K562 (cell line): Measurements from ENCODE around the gene OMP. TPM values are rescaled to one million over a fixed set of nuclear protein-coding genes. Genes with fewer than 3 reads are reported as not detected.

Source experiments
- ATAC-seq: fragments of 200-7000 bp; cut with Tn5 transposase; 3 replicates; pipeline ENCODE4 v1.9.1; 2020; ENCODE audit warnings: moderate library complexity
- BruUV-seq: library from RNA; stranded (reverse); fragments of 400-500 nt; replicated peaks from 2 replicates; lab custom pipeline; 2021; lab: Mats Ljungman, UMichigan
- CTCF ChIA-PET: fragments of 300-600 bp; formaldehyde crosslinking; extraction: SDS; loops from one replicate; lab custom pipeline; 2021; ENCODE audit warnings: low intra/inter-chr PET ratio; lab: Yijun Ruan, JAX
- POLR2A ChIA-PET: fragments of 300-600, 350-650 bp; sonication (Branson Sonifier 250); formaldehyde crosslinking; extraction: SDS; loops from one replicate; lab custom pipeline; 2021; ENCODE audit warnings: antibody characterized with exemption, inconsistent platforms; lab: Yijun Ruan, JAX
- DNase-seq, 4 experiments: peaks; one replicate each; pipeline versions ENCODE4 v3.0.0 to v3.0.0-alpha.2; 2011 to 2018; ENCODE audit warnings: low spot score in 3 of 4, mixed read lengths in 3 of 4; ENCODE audit errors: extremely low read depth in 1 of 4
- FAIRE-seq: peaks from 2 replicates; lab custom pipeline; 2011; peaks lifted over from hg19 to GRCh38; lab: Jason Lieb, UNC
- H2AFZ ChIP-seq: 2 replicates; pipeline ENCODE4 v1.6.0; 2011; ENCODE audit warnings: low read depth, low read length, control low read depth, inconsistent platforms
- H3K27ac ChIP-seq: fragments of 200-600 bp; 3 replicates; pipeline ENCODE4 v1.8.0; 2011; ENCODE audit warnings: low read depth, mild to moderate bottlenecking, control low read depth, inconsistent platforms, low read length, moderate library complexity, mixed read lengths; ENCODE audit errors: extremely low read depth
- H3K27me3 ChIP-seq, 2 experiments: fragments of 300-600 bp in 1 of 2; 2 replicates in 1 of 2; 3 replicates in 1 of 2; pipeline versions ENCODE4 v1.6.0 to v1.8.0; 2011; ENCODE audit warnings: inconsistent platforms in 2 of 2, low read length in 2 of 2, mild to moderate bottlenecking in 1 of 2, mixed read lengths in 1 of 2, moderate library complexity in 1 of 2; ENCODE audit not compliant: control insufficient read depth in 2 of 2, insufficient read depth in 2 of 2
- H3K36me3 ChIP-seq: fragments of 300-600 bp; 3 replicates; pipeline ENCODE4 v1.8.0; 2011; ENCODE audit warnings: mild to moderate bottlenecking, low read length, inconsistent platforms; ENCODE audit not compliant: control insufficient read depth, insufficient read depth
- H3K4me1 ChIP-seq, 2 experiments: fragments of 200-600 bp in 1 of 2; replicated peaks in 1 of 2; 2 replicates in 1 of 2; 3 replicates in 1 of 2; pipeline versions ENCODE4 v1.5.1 to v1.8.0; 2011; ENCODE audit warnings: inconsistent platforms in 2 of 2, low read length in 2 of 2, mild to moderate bottlenecking in 1 of 2, mixed read lengths in 1 of 2, moderate library complexity in 1 of 2; ENCODE audit not compliant: control insufficient read depth in 2 of 2, insufficient read depth in 2 of 2
- H3K4me2 ChIP-seq: 2 replicates; pipeline ENCODE4 v1.6.1; 2011; ENCODE audit warnings: low read length, control low read depth, inconsistent platforms, mixed read lengths; ENCODE audit not compliant: insufficient read depth
- H3K4me3 ChIP-seq: fragments of 200-600 bp; sonication (generic), shearing (Covaris generic); 2 replicates; pipeline ENCODE4 v1.5.1; 2016; ENCODE audit warnings: control low read depth, inconsistent platforms
- H3K79me2 ChIP-seq: fragments of 200-600 bp; 3 replicates; pipeline ENCODE4 v1.8.0; 2011; ENCODE audit warnings: low read length, inconsistent platforms; ENCODE audit not compliant: control insufficient read depth, insufficient read depth
- H3K9ac ChIP-seq, 2 experiments: 2 replicates each; pipeline versions ENCODE4 v1.6.0 to v1.6.1; 2011; ENCODE audit warnings: low read depth in 2 of 2, low read length in 2 of 2, control low read depth in 1 of 2, inconsistent platforms in 1 of 2, mild to moderate bottlenecking in 1 of 2, mixed read lengths in 1 of 2; ENCODE audit not compliant: insufficient read depth in 1 of 2
- H3K9me1 ChIP-seq: one replicate; pipeline ENCODE4 v1.6.0; 2011; ENCODE audit warnings: inconsistent platforms, mild to moderate bottlenecking, low read length, moderate library complexity; ENCODE audit not compliant: control insufficient read depth, insufficient read depth
- H3K9me3 ChIP-seq: replicated peaks from 2 replicates; pipeline ENCODE4 v1.5.1; 2011; ENCODE audit warnings: low read depth, low read length, inconsistent platforms; ENCODE audit not compliant: control insufficient read depth, insufficient read depth
- H4K20me1 ChIP-seq: replicated peaks from 2 replicates; pipeline ENCODE4 v1.6.1; 2011; ENCODE audit warnings: low read length, inconsistent platforms, mixed read lengths; ENCODE audit not compliant: control insufficient read depth, insufficient read depth
- DACH1 ChIP-seq: fragments of 450-650 bp; IDR thresholded peaks from 2 replicates; pipeline ENCODE4 v1.6.1; 2018; ENCODE audit not compliant: partially characterized antibody
- HMG20A ChIP-seq: fragments of 450-650 bp; formaldehyde crosslinking; conservative IDR thresholded peaks from 2 replicates; pipeline ENCODE4 v1.4.0; 2020; ENCODE audit warnings: mild to moderate bottlenecking, mixed read lengths
- HNRNPK ChIP-seq: fragments of 200-400 bp; formaldehyde crosslinking; IDR thresholded peaks from one replicate; pipeline ENCODE4 v1.6.1; 2018; ENCODE audit warnings: mild to moderate bottlenecking, low read depth, low read length; ENCODE audit not compliant: poor library complexity, severe bottlenecking
- SIN3B ChIP-seq: fragments of 450-650 bp; IDR thresholded peaks from 2 replicates; pipeline ENCODE4 v1.6.1; 2017; ENCODE audit warnings: low read depth, mild to moderate bottlenecking, moderate library complexity
- ZNF280B ChIP-seq: fragments of 250-450 bp; sonication (Bioruptor Pico); IDR thresholded peaks from 2 replicates; pipeline ENCODE4 v1.5.1; 2021; ENCODE audit warnings: mild to moderate bottlenecking
- WGBS: fragments of 100-300 bp; shearing (Covaris generic); methylation state at CpG from one replicate; pipeline ENCODE4 v1.1.6; 2016; ENCODE audit warnings: low coverage, mixed read lengths; ENCODE audit not compliant: insufficient coverage; ENCODE audit errors: missing lambda C conversion rate; 5-methylcytosine and 5-hydroxymethylcytosine counted together
- in situ Hi-C: fragments of 300-500 bp; cut with MboI; formaldehyde crosslinking; loops from 4 replicates; pipeline ENCODE4 v1.15.0; 2018; ENCODE audit warnings: inconsistent platforms, mixed read lengths
- intact Hi-C: fragments of 100-400 bp; cut with micrococcal nuclease; formaldehyde crosslinking; loops from 2 replicates; pipeline ENCODE4 v1.14.2; 2022
- polyA plus RNA-seq, 8 experiments: library from polyadenylated mRNA; depleted of rRNA in 4 of 8; stranded (reverse) in 5 of 8; unstranded in 3 of 8; fragments of >200 nt; fragmentation: Nextera tagmentation in 2 of 8; fragmentation: Illumina TruSeq in 1 of 8; extraction: Ambion mirVana in 2 of 8; extraction: Trizol in 1 of 8; gene quantifications; 2 replicates each; pipeline versions ENCODE4 v1.2.1 to v1.2.3, GENCODE V29; 2011 to 2014; ENCODE audit warnings: inconsistent platforms in 1 of 8, missing spikeins in 1 of 8
- total RNA-seq, 7 experiments: library from RNA; depleted of rRNA in 6 of 7; stranded (reverse); fragments of >200 nt in 6 of 7; fragmentation: Illumina TruSeq in 2 of 7; extraction: Trizol in 2 of 7; gene quantifications; 2 replicates each; pipeline versions ENCODE4 v1.2.1 to v1.2.3, GENCODE V29; 2011 to 2021; ENCODE audit warnings: low replicate concordance in 1 of 7

Gene OMP
- total and polyA plus RNA-seq, 9 of the 15 experiments (the other 6 are each of a cell fraction or from before 2014, with no cell fraction given) = not detected

GRCh38 chr11:77080643-77081210 is 21.9 kb upstream of the OMP start:
- H3K9me3 ChIP-seq = no peaks in the 10 kb centered on the region
- ATAC-seq (no peak), DNase-seq (no peak), FAIRE-seq (no peak)
- ChIA-PET POLR2A (no interaction called here), CTCF (no interaction called here)
- H3K4me1 ChIP-seq = peaks cover 0 to 9% of the 10 kb centered on the region in 2 experiments; a peak in 2 of 5 replicates
- no peaks in the 10 kb centered on the region for H3K36me3 ChIP-seq
- TF ChIP-seq HMG20A (CRISPR knock-in tag) (no peak), ZNF280B (no peak), HNRNPK (no peak), SIN3B (no peak), DACH1 (no peak)
- H3K79me2 ChIP-seq = no peaks in the 10 kb centered on the region
- intact Hi-C loops (no loop called here), in situ Hi-C loops (no loop called here)
- no peak overlapping the region for H3K9ac ChIP-seq
- no peak overlapping the region for H3K4me2 ChIP-seq
- H3K9me1 ChIP-seq = no peaks in the 10 kb centered on the region
- no peak overlapping the region for H3K4me3 ChIP-seq
- H3K27ac ChIP-seq = no peak overlapping the region
- BruUV-seq = no TSS peak
- H2AFZ ChIP-seq = no peak overlapping the region
- H3K27me3 ChIP-seq = peaks cover 0 to 16% of the 10 kb centered on the region in 2 experiments; a peak in 2 of 5 replicates
- H4K20me1 ChIP-seq = no peaks in the 10 kb centered on the region
- WGBS = 13% methylated on average over 2 of the region's 2 CpGs
